K562 (cell line): ENCODE measurements around the gene SPATA24. TPM values are rescaled to one million over a fixed set of nuclear protein-coding genes. Genes with fewer than 3 reads are reported as not detected.

ENCODE experiments used
- ARNT ChIP-seq, 2 experiments: fragments of 450-650 bp; IDR thresholded peaks; 2 replicates each; pipeline ENCODE4 v1.6.1; 2016; ENCODE audit warnings: mild to moderate bottlenecking in 1 of 2
- HIVEP1 ChIP-seq: fragments of 250-450 bp; sonication (Bioruptor Pico); IDR thresholded peaks from 2 replicates; pipeline ENCODE4 v1.4.0; 2020; ENCODE audit warnings: mild to moderate bottlenecking
- IFI16 ChIP-seq: fragments of 250-450 bp; sonication (Bioruptor Pico); IDR thresholded peaks from 2 replicates; pipeline ENCODE4 v2.1.2; 2022; ENCODE audit warnings: mild to moderate bottlenecking, inconsistent platforms
- KLF13 ChIP-seq: fragments of 450-650 bp; IDR thresholded peaks from 2 replicates; pipeline ENCODE4 v1.6.1; 2016; ENCODE audit warnings: missing genetic modification characterization, low read depth, mild to moderate bottlenecking, missing compliant biosample characterization, moderate library complexity, borderline replicate concordance
- MBD2 ChIP-seq: sonication (generic); IDR thresholded peaks from 2 replicates; pipeline ENCODE4 v1.6.1; 2016; ENCODE audit warnings: low read depth, borderline replicate concordance
- POLR2AphosphoS2 ChIP-seq: IDR thresholded peaks from 2 replicates; pipeline ENCODE4 v1.6.1; 2012; ENCODE audit warnings: low read length, improper control_type of control experiment
- SMAD1 ChIP-seq: fragments of 150-350 bp; IDR thresholded peaks from 2 replicates; pipeline ENCODE4 v1.6.1; 2014; ENCODE audit warnings: low read length, low read depth; ENCODE audit not compliant: partially characterized antibody
- SMARCE1 ChIP-seq: fragments of 450-650 bp; IDR thresholded peaks from 2 replicates; pipeline ENCODE4 v1.7.1; 2016; ENCODE audit warnings: mild to moderate bottlenecking
- SP1 ChIP-seq: sonication (generic); formaldehyde crosslinking; IDR thresholded peaks from 2 replicates; pipeline ENCODE4 v1.8.1; 2022; ENCODE audit warnings: mild to moderate bottlenecking, missing genetic modification reagents
- ZBTB17 ChIP-seq: fragments of 450-650 bp; formaldehyde crosslinking; IDR thresholded peaks from 2 replicates; pipeline ENCODE4 v1.4.0; 2020; ENCODE audit warnings: mild to moderate bottlenecking
- ZKSCAN8 ChIP-seq: fragments of 200-800 bp; sonication (Bioruptor generic); IDR thresholded peaks from 2 replicates; pipeline ENCODE4 v1.6.1; 2016; ENCODE audit warnings: missing genetic modification characterization, missing compliant biosample characterization
- ZNF133 ChIP-seq: fragments of 250-450 bp; sonication (Bioruptor Pico); IDR thresholded peaks from 2 replicates; pipeline ENCODE4 v1.4.0; 2020; ENCODE audit warnings: mild to moderate bottlenecking
- ZNF184 ChIP-seq: sonication (generic); formaldehyde crosslinking; IDR thresholded peaks from 2 replicates; pipeline ENCODE4 v1.5.0; 2020; ENCODE audit warnings: missing genetic modification reagents
- ZNF212 ChIP-seq: fragments of 450-650 bp; formaldehyde crosslinking; IDR thresholded peaks from 2 replicates; pipeline ENCODE4 v1.4.0; 2020; ENCODE audit warnings: mild to moderate bottlenecking
- ZNF282 ChIP-seq: sonication (generic); formaldehyde crosslinking; IDR thresholded peaks from 2 replicates; pipeline ENCODE4 v1.8.1; 2023; ENCODE audit warnings: missing genetic modification reagents
- ZNF57 ChIP-seq: fragments of 450-650 bp; formaldehyde crosslinking; IDR thresholded peaks from 2 replicates; pipeline ENCODE4 v1.4.0; 2020; ENCODE audit warnings: mild to moderate bottlenecking, moderate library complexity
- ZSCAN32 ChIP-seq: fragments of 450-650 bp; formaldehyde crosslinking; IDR thresholded peaks from 2 replicates; pipeline ENCODE4 v1.4.0; 2020; ENCODE audit warnings: mild to moderate bottlenecking, moderate library complexity
- polyA plus RNA-seq, 8 experiments: library from polyadenylated mRNA; depleted of rRNA in 4 of 8; stranded (reverse) in 5 of 8; unstranded in 3 of 8; fragments of >200 nt; fragmentation: Nextera tagmentation in 2 of 8; fragmentation: Illumina TruSeq in 1 of 8; extraction: Ambion mirVana in 2 of 8; extraction: Trizol in 1 of 8; gene quantifications; 2 replicates each; pipeline versions ENCODE4 v1.2.1 to v1.2.3, GENCODE V29; 2011 to 2014; ENCODE audit warnings: inconsistent platforms in 1 of 8, missing spikeins in 1 of 8
- total RNA-seq, 7 experiments: library from RNA; depleted of rRNA in 6 of 7; stranded (reverse); fragments of >200 nt in 6 of 7; fragmentation: Illumina TruSeq in 2 of 7; extraction: Trizol in 2 of 7; gene quantifications; 2 replicates each; pipeline versions ENCODE4 v1.2.1 to v1.2.3, GENCODE V29; 2011 to 2021; ENCODE audit warnings: low replicate concordance in 1 of 7
- TF ChIP-seq, protein P1 (sequence below): sonication (generic); formaldehyde crosslinking; IDR thresholded peaks from 2 replicates; pipeline ENCODE4 v1.8.0; 2022; ENCODE audit warnings: mild to moderate bottlenecking, low read depth, missing genetic modification reagents
- TF ChIP-seq, protein P2 (sequence below): sonication (generic); formaldehyde crosslinking; IDR thresholded peaks from 2 replicates; pipeline ENCODE4 v1.8.1; 2023; ENCODE audit warnings: mild to moderate bottlenecking, missing genetic modification reagents, moderate library complexity
- TF ChIP-seq, protein P3 (sequence below), 2 experiments: fragments of 450-650 bp; IDR thresholded peaks; 2 replicates each; pipeline ENCODE4 v1.6.1; 2018; ENCODE audit warnings: mild to moderate bottlenecking in 2 of 2, low read depth in 1 of 2; ENCODE audit not compliant: partially characterized antibody in 2 of 2
- TF ChIP-seq, protein P4 (sequence below): fragments of 250-450 bp; sonication (Bioruptor Pico); IDR thresholded peaks from 2 replicates; pipeline ENCODE4 v1.5.0; 2021

The SPATA24 gene
- total and polyA plus RNA-seq, 9 of the 15 experiments (the other 6 are each of a cell fraction or from before 2014, with no cell fraction given): 4.1 to 12.6 (median 8.0) TPM

DNA sequence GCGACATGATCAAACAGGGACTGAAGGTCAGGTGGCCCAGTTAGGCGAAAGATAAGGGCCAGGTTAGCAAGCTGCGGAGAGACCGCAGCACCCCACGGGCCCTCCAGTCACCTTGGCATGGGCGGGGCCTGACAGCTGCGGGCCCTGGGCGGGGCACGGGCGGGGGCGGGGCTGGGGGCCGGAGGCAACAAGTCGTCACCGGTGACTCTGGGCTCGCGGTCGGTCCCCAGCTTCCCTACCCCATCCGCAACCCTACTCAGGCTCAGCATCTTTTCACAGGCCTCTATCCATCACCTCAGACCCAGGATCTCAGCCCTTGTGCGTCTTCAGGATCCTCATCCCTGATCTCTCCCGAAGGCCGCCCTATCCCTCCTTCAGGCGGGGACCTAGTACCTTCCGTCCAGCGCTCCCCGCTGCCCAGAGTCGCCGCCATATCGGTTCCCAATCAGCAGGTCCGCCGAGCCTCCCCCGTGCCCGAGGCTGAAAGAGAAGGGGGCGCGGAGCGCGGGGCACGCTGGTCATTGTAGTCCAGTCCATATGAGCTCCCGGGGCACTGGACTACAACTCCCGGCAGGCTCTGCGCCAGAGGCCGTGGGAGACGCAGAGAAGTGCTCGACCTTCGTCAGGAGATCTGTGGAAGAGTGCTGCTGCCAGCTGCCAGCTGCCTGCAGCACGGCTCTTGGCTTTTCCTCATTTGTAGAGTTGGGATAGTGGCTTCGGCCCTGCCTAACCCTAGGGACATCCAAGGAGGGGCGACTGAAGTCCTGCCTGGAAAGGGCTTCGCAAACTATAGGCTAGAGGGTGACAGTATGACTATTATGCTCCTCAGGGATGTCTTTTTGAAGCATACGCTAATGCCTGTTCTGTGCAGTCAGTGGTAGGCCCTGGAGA lies 35.4 kb upstream of the SPATA24 start, which contains the start of gene DNAJC18 (continued):
- TF ChIP-seq ZNF57 (CRISPR knock-in tag) (no peak), KLF13 (tag) (no peak), ZNF184 (CRISPR knock-in tag) (no peak), SP1 (peak; percentile 75; the same call in 1 of the 2 replicates), ZBTB17 (CRISPR knock-in tag) (peak; percentile 79), POLR2AphosphoS2 (no peak), SMAD1 (no peak), ZKSCAN8 (CRISPR knock-in tag) (no peak), SMARCE1 (no peak), IFI16 (CRISPR knock-in tag) (no peak), ARNT (IDR thresholded peaks at IDR 0.05) (no peak), HIVEP1 (CRISPR knock-in tag) (no peak), ZSCAN32 (CRISPR knock-in tag) (no peak), ZNF212 (no peak), ZNF282 (CRISPR knock-in tag) (no peak), MBD2 (peak; percentile 64; the same call in 1 of the 2 replicates), ZNF133 (CRISPR knock-in tag) (no peak)
- TF ChIP-seq, protein P1, sequence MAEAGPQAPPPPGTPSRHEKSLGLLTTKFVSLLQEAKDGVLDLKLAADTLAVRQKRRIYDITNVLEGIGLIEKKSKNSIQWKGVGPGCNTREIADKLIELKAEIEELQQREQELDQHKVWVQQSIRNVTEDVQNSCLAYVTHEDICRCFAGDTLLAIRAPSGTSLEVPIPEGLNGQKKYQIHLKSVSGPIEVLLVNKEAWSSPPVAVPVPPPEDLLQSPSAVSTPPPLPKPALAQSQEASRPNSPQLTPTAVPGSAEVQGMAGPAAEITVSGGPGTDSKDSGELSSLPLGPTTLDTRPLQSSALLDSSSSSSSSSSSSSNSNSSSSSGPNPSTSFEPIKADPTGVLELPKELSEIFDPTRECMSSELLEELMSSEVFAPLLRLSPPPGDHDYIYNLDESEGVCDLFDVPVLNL (CRISPR knock-in tag): no peak
- TF ChIP-seq, protein P2, sequence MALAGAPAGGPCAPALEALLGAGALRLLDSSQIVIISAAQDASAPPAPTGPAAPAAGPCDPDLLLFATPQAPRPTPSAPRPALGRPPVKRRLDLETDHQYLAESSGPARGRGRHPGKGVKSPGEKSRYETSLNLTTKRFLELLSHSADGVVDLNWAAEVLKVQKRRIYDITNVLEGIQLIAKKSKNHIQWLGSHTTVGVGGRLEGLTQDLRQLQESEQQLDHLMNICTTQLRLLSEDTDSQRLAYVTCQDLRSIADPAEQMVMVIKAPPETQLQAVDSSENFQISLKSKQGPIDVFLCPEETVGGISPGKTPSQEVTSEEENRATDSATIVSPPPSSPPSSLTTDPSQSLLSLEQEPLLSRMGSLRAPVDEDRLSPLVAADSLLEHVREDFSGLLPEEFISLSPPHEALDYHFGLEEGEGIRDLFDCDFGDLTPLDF (CRISPR knock-in tag): 0 out of 2 replicates have a peak, but pooled peaks have one; percentile 62
- TF ChIP-seq, protein P3, sequence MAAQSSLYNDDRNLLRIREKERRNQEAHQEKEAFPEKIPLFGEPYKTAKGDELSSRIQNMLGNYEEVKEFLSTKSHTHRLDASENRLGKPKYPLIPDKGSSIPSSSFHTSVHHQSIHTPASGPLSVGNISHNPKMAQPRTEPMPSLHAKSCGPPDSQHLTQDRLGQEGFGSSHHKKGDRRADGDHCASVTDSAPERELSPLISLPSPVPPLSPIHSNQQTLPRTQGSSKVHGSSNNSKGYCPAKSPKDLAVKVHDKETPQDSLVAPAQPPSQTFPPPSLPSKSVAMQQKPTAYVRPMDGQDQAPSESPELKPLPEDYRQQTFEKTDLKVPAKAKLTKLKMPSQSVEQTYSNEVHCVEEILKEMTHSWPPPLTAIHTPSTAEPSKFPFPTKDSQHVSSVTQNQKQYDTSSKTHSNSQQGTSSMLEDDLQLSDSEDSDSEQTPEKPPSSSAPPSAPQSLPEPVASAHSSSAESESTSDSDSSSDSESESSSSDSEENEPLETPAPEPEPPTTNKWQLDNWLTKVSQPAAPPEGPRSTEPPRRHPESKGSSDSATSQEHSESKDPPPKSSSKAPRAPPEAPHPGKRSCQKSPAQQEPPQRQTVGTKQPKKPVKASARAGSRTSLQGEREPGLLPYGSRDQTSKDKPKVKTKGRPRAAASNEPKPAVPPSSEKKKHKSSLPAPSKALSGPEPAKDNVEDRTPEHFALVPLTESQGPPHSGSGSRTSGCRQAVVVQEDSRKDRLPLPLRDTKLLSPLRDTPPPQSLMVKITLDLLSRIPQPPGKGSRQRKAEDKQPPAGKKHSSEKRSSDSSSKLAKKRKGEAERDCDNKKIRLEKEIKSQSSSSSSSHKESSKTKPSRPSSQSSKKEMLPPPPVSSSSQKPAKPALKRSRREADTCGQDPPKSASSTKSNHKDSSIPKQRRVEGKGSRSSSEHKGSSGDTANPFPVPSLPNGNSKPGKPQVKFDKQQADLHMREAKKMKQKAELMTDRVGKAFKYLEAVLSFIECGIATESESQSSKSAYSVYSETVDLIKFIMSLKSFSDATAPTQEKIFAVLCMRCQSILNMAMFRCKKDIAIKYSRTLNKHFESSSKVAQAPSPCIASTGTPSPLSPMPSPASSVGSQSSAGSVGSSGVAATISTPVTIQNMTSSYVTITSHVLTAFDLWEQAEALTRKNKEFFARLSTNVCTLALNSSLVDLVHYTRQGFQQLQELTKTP (IDR thresholded peaks at IDR 0.05; ENCODE audit: low read depth in 1 of 2, partially characterized antibody in 2 of 2): peak; percentile 43 to 95
- TF ChIP-seq, protein P4, sequence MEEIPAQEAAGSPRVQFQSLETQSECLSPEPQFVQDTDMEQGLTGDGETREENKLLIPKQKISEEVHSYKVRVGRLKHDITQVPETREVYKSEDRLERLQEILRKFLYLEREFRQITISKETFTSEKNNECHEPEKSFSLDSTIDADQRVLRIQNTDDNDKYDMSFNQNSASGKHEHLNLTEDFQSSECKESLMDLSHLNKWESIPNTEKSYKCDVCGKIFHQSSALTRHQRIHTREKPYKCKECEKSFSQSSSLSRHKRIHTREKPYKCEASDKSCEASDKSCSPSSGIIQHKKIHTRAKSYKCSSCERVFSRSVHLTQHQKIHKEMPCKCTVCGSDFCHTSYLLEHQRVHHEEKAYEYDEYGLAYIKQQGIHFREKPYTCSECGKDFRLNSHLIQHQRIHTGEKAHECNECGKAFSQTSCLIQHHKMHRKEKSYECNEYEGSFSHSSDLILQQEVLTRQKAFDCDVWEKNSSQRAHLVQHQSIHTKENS (CRISPR knock-in tag): no peak
